SK-N-SH (cell line): ENCODE data around the gene PDE6D. TPM values are rescaled to one million over a fixed set of nuclear protein-coding genes. Genes with fewer than 3 reads are reported as not detected.

Source experiments
- CTCF ChIA-PET: fragments of 300-600, 350-600 bp; formaldehyde crosslinking; extraction: SDS; loops from one replicate; lab custom pipeline; 2021; lab: Yijun Ruan, JAX
- POLR2A ChIA-PET: fragments of 350-600 bp; sonication (Branson Sonifier 250); formaldehyde crosslinking; extraction: SDS; loops from one replicate; lab custom pipeline; 2020; ENCODE audit warnings: antibody characterized with exemption, inconsistent platforms; lab: Yijun Ruan, JAX
- DNase-seq: peaks from one replicate; pipeline ENCODE4 v3.0.0; 2012
- H2AFZ ChIP-seq: fragments of 200-600 bp; sonication (generic); 2 replicates; pipeline ENCODE4 v1.8.1; 2016; ENCODE audit warnings: antibody characterized with exemption, mild to moderate bottlenecking, low read depth
- H3F3A ChIP-seq: fragments of 200-600 bp; sonication (generic); replicated peaks from 2 replicates; pipeline ENCODE3; 2016; ENCODE audit warnings: antibody characterized with exemption, mild to moderate bottlenecking; ENCODE audit not compliant: insufficient read depth
- H3K27ac ChIP-seq, 2 experiments: fragments of 200-500 bp in 1 of 2; fragments of 200-600 bp in 1 of 2; sonication (Bioruptor generic) in 1 of 2; sonication (generic), shearing (Covaris generic) in 1 of 2; 2 replicates each; pipeline versions ENCODE4 v1.5.1 to v1.6.1; 2014 to 2016; ENCODE audit warnings: low read depth in 2 of 2, inconsistent platforms in 1 of 2, low read length in 1 of 2, mild to moderate bottlenecking in 1 of 2, mixed read lengths in 1 of 2
- H3K27me3 ChIP-seq: fragments of 200-600 bp; sonication (generic), shearing (Covaris generic); 2 replicates; pipeline ENCODE4 v1.6.1; 2016; ENCODE audit warnings: mixed run types; ENCODE audit not compliant: insufficient read depth
- H3K36me3 ChIP-seq, 2 experiments: fragments of 200-500 bp in 1 of 2; fragments of 200-600 bp in 1 of 2; sonication (Bioruptor generic) in 1 of 2; sonication (generic) in 1 of 2; replicated peaks in 1 of 2; 2 replicates each; pipeline versions ENCODE3 to v1.5.1; 2014 to 2016; ENCODE audit warnings: low read length in 1 of 2, mild to moderate bottlenecking in 1 of 2; ENCODE audit not compliant: insufficient read depth in 2 of 2, control insufficient read depth in 1 of 2
- H3K4me1 ChIP-seq, 2 experiments: fragments of 200-500 bp in 1 of 2; fragments of 200-600 bp in 1 of 2; sonication (Bioruptor generic) in 1 of 2; sonication (generic), shearing (Covaris generic) in 1 of 2; 2 replicates each; pipeline versions ENCODE4 v1.5.1 to v1.6.1; 2014 to 2016; ENCODE audit warnings: low read depth in 1 of 2, low read length in 1 of 2, mixed run types in 1 of 2; ENCODE audit not compliant: insufficient read depth in 2 of 2, control insufficient read depth in 1 of 2
- H3K4me2 ChIP-seq: fragments of 200-600 bp; sonication (generic), shearing (Covaris generic); 2 replicates; pipeline ENCODE4 v1.6.1; 2017; ENCODE audit warnings: mixed run types
- H3K4me3 ChIP-seq, 2 experiments: fragments of 200-500 bp in 1 of 2; fragments of 200-600 bp in 1 of 2; sonication (Bioruptor generic) in 1 of 2; sonication (generic), shearing (Covaris generic) in 1 of 2; 2 replicates each; pipeline versions ENCODE4 v1.5.1 to v1.8.1; 2014 to 2016; ENCODE audit warnings: low read depth in 2 of 2, inconsistent platforms in 1 of 2, low read length in 1 of 2, mild to moderate bottlenecking in 1 of 2, mixed read lengths in 1 of 2, moderate library complexity in 1 of 2
- H3K79me2 ChIP-seq: fragments of 200-600 bp; sonication (generic); 2 replicates; pipeline ENCODE4 v1.8.1; 2017; ENCODE audit warnings: mild to moderate bottlenecking; ENCODE audit not compliant: insufficient read depth
- H3K9ac ChIP-seq: fragments of 200-600 bp; sonication (generic); 2 replicates; pipeline ENCODE4 v1.6.1; 2017; ENCODE audit warnings: mixed run types
- H3K9me2 ChIP-seq: fragments of 200-600 bp; sonication (generic); 2 replicates; pipeline ENCODE4 v1.6.1; 2017; ENCODE audit warnings: mixed run types
- H3K9me3 ChIP-seq: fragments of 200-600 bp; sonication (generic); 2 replicates; pipeline ENCODE4 v1.6.1; 2017; ENCODE audit warnings: mixed run types, mild to moderate bottlenecking, moderate library complexity
- H4K20me1 ChIP-seq: fragments of 200-600 bp; sonication (generic); 2 replicates; pipeline ENCODE4 v1.6.1; 2017; ENCODE audit warnings: mild to moderate bottlenecking, mixed run types; ENCODE audit not compliant: insufficient read depth
- CHD2 ChIP-seq: fragments of 150-350 bp; IDR thresholded peaks from 2 replicates; pipeline ENCODE4 v1.6.1; 2018; ENCODE audit warnings: low read length; ENCODE audit not compliant: partially characterized antibody
- CTCF ChIP-seq: fragments of 200-600 bp; sonication (generic); IDR thresholded peaks from 2 replicates; pipeline ENCODE4 v1.6.1; 2017; ENCODE audit warnings: antibody characterized with exemption, mild to moderate bottlenecking, moderate library complexity
- FOXM1 ChIP-seq: IDR thresholded peaks from 2 replicates; pipeline ENCODE4 v1.4.0; 2012; ENCODE audit warnings: low read depth, mild to moderate bottlenecking
- GATA2 ChIP-seq: sonication (generic); formaldehyde crosslinking; IDR thresholded peaks from 2 replicates; pipeline ENCODE4 v1.5.0; 2020; ENCODE audit warnings: mild to moderate bottlenecking, missing genetic modification reagents
- IRF3 ChIP-seq: fragments of 150-350 bp; IDR thresholded peaks from 2 replicates; pipeline ENCODE4 v1.6.1; 2016; ENCODE audit warnings: mild to moderate bottlenecking, low read depth, low read length
- MXI1 ChIP-seq: IDR thresholded peaks from 2 replicates; pipeline ENCODE4 v1.6.1; 2012; ENCODE audit warnings: mild to moderate bottlenecking, low read depth, low read length, improper control_type of control experiment
- NRF1 ChIP-seq: IDR thresholded peaks from 2 replicates; pipeline ENCODE4 v1.6.1; 2012; ENCODE audit warnings: low read depth, mild to moderate bottlenecking, low read length
- RAD21 ChIP-seq: IDR thresholded peaks from 2 replicates; pipeline ENCODE4 v1.6.1; 2012; ENCODE audit warnings: mild to moderate bottlenecking, low read length
- RFX5 ChIP-seq: IDR thresholded peaks from 2 replicates; pipeline ENCODE4 v1.6.1; 2012; ENCODE audit warnings: mild to moderate bottlenecking, improper control_type of control experiment, low read length
- SMC3 ChIP-seq: IDR thresholded peaks from 2 replicates; pipeline ENCODE4 v1.6.1; 2012; ENCODE audit warnings: low read depth, low read length, improper control_type of control experiment
- WGBS: methylation state at CpG from one replicate; pipeline ENCODE4 v1.1.6; 2017; ENCODE audit warnings: low lambda C conversion rate; 5-methylcytosine and 5-hydroxymethylcytosine counted together
- polyA plus RNA-seq, 3 experiments: library from polyadenylated mRNA; depleted of rRNA; stranded (reverse); fragments of >200 nt; gene quantifications; 2 replicates each; pipeline ENCODE4 v1.2.3, GENCODE V29; 2012
- TF ChIP-seq, protein P1 (sequence below): IDR thresholded peaks from 2 replicates; pipeline ENCODE4 v1.4.0; 2012; ENCODE audit warnings: low read depth
- TF ChIP-seq, protein P2 (sequence below): IDR thresholded peaks from 2 replicates; pipeline ENCODE4 v1.6.1; 2012; ENCODE audit warnings: mild to moderate bottlenecking, low read depth, low read length, moderate library complexity

PDE6D gene
- polyA plus RNA-seq, 1 of the 3 experiments (the other 2 are of a cell fraction), result 33.9 TPM

DNA sequence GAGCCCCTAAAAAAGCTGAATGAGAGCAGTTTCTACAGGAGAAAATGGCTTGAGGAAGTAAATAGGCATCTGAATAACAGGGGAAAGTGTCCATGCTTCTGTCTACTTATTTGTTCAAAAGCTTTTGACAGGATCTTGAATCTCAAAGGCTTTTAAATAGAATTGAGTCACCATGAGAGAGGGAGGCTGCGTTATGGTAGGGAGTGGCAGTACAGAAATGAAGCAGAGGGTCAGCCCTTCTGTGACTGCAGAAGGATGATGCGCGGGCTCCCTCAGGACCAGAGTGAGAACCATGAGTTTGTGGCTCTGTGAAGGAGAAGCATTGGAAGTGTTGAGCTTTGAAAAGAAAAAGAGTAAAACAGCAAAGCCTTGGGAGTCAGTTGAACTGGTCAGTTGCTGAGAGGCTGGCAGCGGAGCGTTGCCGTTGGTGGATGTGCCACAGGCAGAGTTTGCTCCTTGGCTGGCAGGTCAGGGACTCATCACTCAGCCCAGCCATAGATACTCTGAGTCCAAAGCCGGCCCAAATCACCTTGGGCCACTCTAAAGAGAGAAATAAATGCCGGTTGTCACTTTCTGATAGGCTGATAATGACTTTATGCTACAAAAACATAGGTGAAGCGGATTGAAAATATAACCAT, 22.5 kb upstream of the PDE6D start:
- Histone ChIP-seq H2AFZ (no peak overlapping the region), H3K4me2 (no peak overlapping the region), H3K4me3 (no peak overlapping the region), H3K4me1 (no peaks in the 10 kb centered on the region), H4K20me1 (peaks cover 12% of the 10 kb centered on the region; the same call in 1 of the 2 replicates), H3K27me3 (no peaks in the 10 kb centered on the region)
- DNase-seq, result no peak
- TF ChIP-seq NRF1, result no peak
- TF ChIP-seq, protein P1, sequence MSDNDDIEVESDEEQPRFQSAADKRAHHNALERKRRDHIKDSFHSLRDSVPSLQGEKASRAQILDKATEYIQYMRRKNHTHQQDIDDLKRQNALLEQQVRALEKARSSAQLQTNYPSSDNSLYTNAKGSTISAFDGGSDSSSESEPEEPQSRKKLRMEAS, result no peak
- TF ChIP-seq SMC3, result no peak
- no peak for TF ChIP-seq CHD2
- TF ChIP-seq, protein P2, sequence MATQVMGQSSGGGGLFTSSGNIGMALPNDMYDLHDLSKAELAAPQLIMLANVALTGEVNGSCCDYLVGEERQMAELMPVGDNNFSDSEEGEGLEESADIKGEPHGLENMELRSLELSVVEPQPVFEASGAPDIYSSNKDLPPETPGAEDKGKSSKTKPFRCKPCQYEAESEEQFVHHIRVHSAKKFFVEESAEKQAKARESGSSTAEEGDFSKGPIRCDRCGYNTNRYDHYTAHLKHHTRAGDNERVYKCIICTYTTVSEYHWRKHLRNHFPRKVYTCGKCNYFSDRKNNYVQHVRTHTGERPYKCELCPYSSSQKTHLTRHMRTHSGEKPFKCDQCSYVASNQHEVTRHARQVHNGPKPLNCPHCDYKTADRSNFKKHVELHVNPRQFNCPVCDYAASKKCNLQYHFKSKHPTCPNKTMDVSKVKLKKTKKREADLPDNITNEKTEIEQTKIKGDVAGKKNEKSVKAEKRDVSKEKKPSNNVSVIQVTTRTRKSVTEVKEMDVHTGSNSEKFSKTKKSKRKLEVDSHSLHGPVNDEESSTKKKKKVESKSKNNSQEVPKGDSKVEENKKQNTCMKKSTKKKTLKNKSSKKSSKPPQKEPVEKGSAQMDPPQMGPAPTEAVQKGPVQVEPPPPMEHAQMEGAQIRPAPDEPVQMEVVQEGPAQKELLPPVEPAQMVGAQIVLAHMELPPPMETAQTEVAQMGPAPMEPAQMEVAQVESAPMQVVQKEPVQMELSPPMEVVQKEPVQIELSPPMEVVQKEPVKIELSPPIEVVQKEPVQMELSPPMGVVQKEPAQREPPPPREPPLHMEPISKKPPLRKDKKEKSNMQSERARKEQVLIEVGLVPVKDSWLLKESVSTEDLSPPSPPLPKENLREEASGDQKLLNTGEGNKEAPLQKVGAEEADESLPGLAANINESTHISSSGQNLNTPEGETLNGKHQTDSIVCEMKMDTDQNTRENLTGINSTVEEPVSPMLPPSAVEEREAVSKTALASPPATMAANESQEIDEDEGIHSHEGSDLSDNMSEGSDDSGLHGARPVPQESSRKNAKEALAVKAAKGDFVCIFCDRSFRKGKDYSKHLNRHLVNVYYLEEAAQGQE, result no peak
- no peak for TF ChIP-seq FOXM1
- TF ChIP-seq IRF3, result no peak
- no peak for TF ChIP-seq MXI1
- no peak for TF ChIP-seq RFX5
- TF ChIP-seq, all 33 proteins: peak for 0
- H3K79me2 ChIP-seq, result peaks cover 12% of the 10 kb centered on the region
- H3K9me3 ChIP-seq, result no peaks in the 10 kb centered on the region
- peaks cover 43 to 61% of the 10 kb centered on the region in 2 experiments for H3K36me3 ChIP-seq
- no peak overlapping the region for H3K9ac ChIP-seq
- H3K9me2 ChIP-seq, result no peaks in the 10 kb centered on the region
- CTCF ChIA-PET, result interaction anchor here (0.9 to 1.8 kb wide), 2 partner anchors 8 to 126 kb away, joined by 3 to 13 read pairs; no protein-coding TSS in a partner anchor
- WGBS, result 88% methylated on average over 9 of the region's 9 CpGs
- POLR2A ChIA-PET, result no interaction called here
- H3F3A ChIP-seq, result no peaks in the 10 kb centered on the region
- no peak overlapping the region for H3K27ac ChIP-seq

DNA sequence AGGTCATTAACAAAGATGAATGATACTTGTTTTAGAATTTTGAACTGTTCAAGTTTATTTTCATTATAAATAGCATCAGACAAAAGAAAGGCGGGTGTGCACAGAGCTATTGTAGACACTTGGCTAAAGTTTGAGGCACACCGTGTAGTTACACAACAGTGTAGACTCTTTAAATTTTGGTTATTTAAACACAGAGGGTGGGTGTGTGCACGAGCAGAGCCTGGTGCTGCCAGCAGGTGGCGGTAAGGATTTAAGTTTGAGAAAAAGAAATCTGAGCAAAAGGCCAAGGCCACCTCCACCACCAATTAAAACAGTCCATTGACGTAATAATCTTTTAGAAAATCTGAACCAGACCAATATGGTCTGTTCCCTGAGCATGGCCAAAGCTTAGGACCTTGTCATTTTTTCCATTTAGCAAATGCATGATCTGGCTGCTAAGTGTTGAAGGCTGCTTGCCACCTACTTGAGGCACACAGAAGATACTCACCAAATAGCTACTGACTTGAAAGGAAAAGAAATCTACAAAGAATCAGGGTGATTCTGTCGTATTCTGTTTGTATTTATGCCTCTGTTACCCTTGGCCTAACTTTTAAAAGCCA, 19.5 kb upstream of the PDE6D start:
- Histone ChIP-seq H4K20me1 (peaks cover 13% of the 10 kb centered on the region), H2AFZ (no peak overlapping the region), H3F3A (no peaks in the 10 kb centered on the region), H3K36me3 (peaks cover 52 to 67% of the 10 kb centered on the region in 2 experiments), H3K4me3 (no peak overlapping the region), H3K9me2 (no peaks in the 10 kb centered on the region), H3K27me3 (no peaks in the 10 kb centered on the region), H3K9me3 (no peaks in the 10 kb centered on the region), H3K27ac (no peak overlapping the region), H3K79me2 (peaks cover 23% of the 10 kb centered on the region), H3K9ac (no peak overlapping the region), H3K4me2 (no peak overlapping the region), H3K4me1 (peaks cover 0 to 15% of the 10 kb centered on the region in 2 experiments; a peak in 2 of 4 replicates)
- ChIA-PET POLR2A (no interaction called here), CTCF (interaction anchor here (0.7 to 3.0 kb wide), 17 partner anchors 10 to 639 kb away, joined by 3 to 22 read pairs (median 4); partner anchors contain the start of gene COPS7B)
- 60% methylated on average over 6 of the region's 6 CpGs for WGBS
- TF ChIP-seq CTCF, result peak; percentile 86
- no peak for TF ChIP-seq GATA2 (CRISPR knock-in tag)
- TF ChIP-seq RAD21, result peak; percentile 52
- peak; percentile 59 for DNase-seq
